IMR-90 (cell line): ENCODE data around the gene ZNF862. TPM values are rescaled to one million over a fixed set of nuclear protein-coding genes. Genes with fewer than 3 reads are reported as not detected.

Experiments used
- ATAC-seq: fragments of 200-7000 bp; cut with Tn5 transposase; 2 replicates; pipeline ENCODE4 v1.9.1; 2020; ENCODE audit warnings: low read depth, mild to moderate bottlenecking, moderate library complexity
- BruUV-seq: library from RNA; stranded (reverse); fragments of 400-500 nt; replicated peaks from 2 replicates; lab custom pipeline; 2021; lab: Mats Ljungman, UMichigan
- CTCF ChIA-PET: fragments of 300-600 bp; formaldehyde crosslinking; extraction: SDS; loops from one replicate; lab custom pipeline; 2021; ENCODE audit warnings: antibody characterized with exemption; lab: Yijun Ruan, JAX
- POLR2A ChIA-PET: fragments of 300-600 bp; sonication (Branson Sonifier 250); formaldehyde crosslinking; loops from one replicate; lab custom pipeline; 2022; ENCODE audit warnings: antibody characterized with exemption; ENCODE audit not compliant: unreplicated experiment; lab: Charles Lee
- DNase-seq: peaks from one replicate; pipeline ENCODE4 v3.0.0; 2013
- H2AFZ ChIP-seq: replicated peaks from 2 replicates; pipeline ENCODE3; 2013; ENCODE audit warnings: low read length, mild to moderate bottlenecking; ENCODE audit not compliant: poor library complexity
- H2AK5ac ChIP-seq: 2 replicates; pipeline ENCODE4 v1.6.1; 2013; ENCODE audit warnings: low read depth, low read length, inconsistent platforms
- H2AK9ac ChIP-seq: replicated peaks from 2 replicates; pipeline ENCODE3; 2013; ENCODE audit warnings: mild to moderate bottlenecking, low read depth, low read length, moderate library complexity; ENCODE audit not compliant: poor library complexity
- H2BK120ac ChIP-seq: 2 replicates; pipeline ENCODE4 v1.6.1; 2013; ENCODE audit warnings: low read depth, low read length, inconsistent platforms
- H2BK15ac ChIP-seq: 3 replicates; pipeline ENCODE4 v1.6.1; 2013; ENCODE audit warnings: low read depth, low read length, inconsistent platforms
- H2BK20ac ChIP-seq: 2 replicates; pipeline ENCODE4 v1.6.1; 2013; ENCODE audit warnings: low read depth, mild to moderate bottlenecking, inconsistent platforms, low read length, moderate library complexity
- H2BK5ac ChIP-seq: 2 replicates; pipeline ENCODE4 v1.6.1; 2013; ENCODE audit warnings: mild to moderate bottlenecking, low read depth, low read length, inconsistent platforms; ENCODE audit not compliant: poor library complexity, severe bottlenecking
- H3K14ac ChIP-seq: replicated peaks from 2 replicates; pipeline ENCODE4 v1.6.1; 2013; ENCODE audit warnings: low read depth, low read length, inconsistent platforms
- H3K18ac ChIP-seq: 2 replicates; pipeline ENCODE4 v1.6.1; 2013; ENCODE audit warnings: low read depth, low read length, control low read depth
- H3K23ac ChIP-seq: 2 replicates; pipeline ENCODE4 v1.6.1; 2013; ENCODE audit warnings: low read depth, low read length, inconsistent platforms
- H3K27ac ChIP-seq: 2 replicates; pipeline ENCODE4 v1.5.1; 2013; ENCODE audit warnings: mild to moderate bottlenecking, control low read depth, low read length; ENCODE audit not compliant: insufficient read depth
- H3K27me3 ChIP-seq: 2 replicates; pipeline ENCODE4 v1.6.1; 2013; ENCODE audit warnings: low read length; ENCODE audit not compliant: control insufficient read depth, insufficient read depth
- H3K36me3 ChIP-seq: 2 replicates; pipeline ENCODE4 v1.6.1; 2013; ENCODE audit warnings: low read length, mixed read lengths; ENCODE audit not compliant: control insufficient read depth, insufficient read depth
- H3K4ac ChIP-seq: 2 replicates; pipeline ENCODE4 v1.6.1; 2013; ENCODE audit warnings: low read depth, low read length, inconsistent platforms
- H3K4me1 ChIP-seq: 2 replicates; pipeline ENCODE4 v1.6.1; 2013; ENCODE audit warnings: low read length, mixed read lengths; ENCODE audit not compliant: control insufficient read depth, insufficient read depth
- H3K4me2 ChIP-seq: 2 replicates; pipeline ENCODE4 v1.6.1; 2013; ENCODE audit warnings: low read depth, mild to moderate bottlenecking, control low read depth, low read length, moderate library complexity
- H3K4me3 ChIP-seq: 2 replicates; pipeline ENCODE4 v1.5.1; 2013; ENCODE audit warnings: low read depth, mild to moderate bottlenecking, control low read depth, low read length, moderate library complexity; ENCODE audit not compliant: insufficient read depth
- H3K56ac ChIP-seq: 2 replicates; pipeline ENCODE4 v1.6.1; 2013; ENCODE audit warnings: low read length, inconsistent platforms; ENCODE audit not compliant: insufficient read depth; ENCODE audit errors: extremely low read depth
- H3K79me1 ChIP-seq, 2 experiments: 2 replicates each; pipeline ENCODE4 v1.6.1; 2013; ENCODE audit warnings: low read length in 2 of 2, inconsistent platforms in 1 of 2, low read depth in 1 of 2
- H3K9ac ChIP-seq: 2 replicates; pipeline ENCODE4 v1.6.1; 2013; ENCODE audit warnings: low read depth, low read length, control low read depth
- H3K9me1 ChIP-seq: 2 replicates; pipeline ENCODE4 v1.6.1; 2013; ENCODE audit warnings: low read length, inconsistent platforms; ENCODE audit not compliant: insufficient read depth
- H3K9me3 ChIP-seq: 2 replicates; pipeline ENCODE4 v1.6.1; 2013; ENCODE audit warnings: low read length; ENCODE audit not compliant: control insufficient read depth, insufficient read depth
- H4K20me1 ChIP-seq: 2 replicates; pipeline ENCODE4 v1.6.1; 2013; ENCODE audit warnings: low read length, inconsistent platforms; ENCODE audit not compliant: insufficient read depth
- H4K5ac ChIP-seq: 2 replicates; pipeline ENCODE4 v1.6.1; 2013; ENCODE audit warnings: mild to moderate bottlenecking, low read depth, low read length, control low read depth
- H4K8ac ChIP-seq, 2 experiments: 2 replicates each; pipeline ENCODE4 v1.6.1; 2013; ENCODE audit warnings: low read depth in 2 of 2, low read length in 2 of 2, control low read depth in 1 of 2, inconsistent platforms in 1 of 2
- H4K91ac ChIP-seq: 2 replicates; pipeline ENCODE4 v1.6.1; 2013; ENCODE audit warnings: low read depth, low read length, inconsistent platforms; ENCODE audit not compliant: insufficient read depth
- BHLHE40 ChIP-seq: fragments of 150-350 bp; IDR thresholded peaks from 2 replicates; pipeline ENCODE4 v1.6.1; 2016; ENCODE audit warnings: mild to moderate bottlenecking, low read depth, low read length
- CEBPB ChIP-seq: IDR thresholded peaks from 2 replicates; pipeline ENCODE4 v1.6.1; 2012; ENCODE audit warnings: low read depth, low read length, improper control_type of control experiment
- CHD1 ChIP-seq: IDR thresholded peaks from 2 replicates; pipeline ENCODE4 v1.6.1; 2012; ENCODE audit warnings: low read depth, low read length, improper control_type of control experiment
- FOS ChIP-seq: fragments of 150-350 bp; IDR thresholded peaks from 2 replicates; pipeline ENCODE4 v1.6.1; 2016; ENCODE audit warnings: low read depth, low read length
- MAFK ChIP-seq: IDR thresholded peaks from 2 replicates; pipeline ENCODE4 v1.6.1; 2012; ENCODE audit warnings: low read depth, low read length, improper control_type of control experiment
- MAZ ChIP-seq: IDR thresholded peaks from 2 replicates; pipeline ENCODE4 v1.6.1; 2012; ENCODE audit warnings: low read depth, mild to moderate bottlenecking, low read length, improper control_type of control experiment, moderate library complexity, borderline replicate concordance
- MXI1 ChIP-seq: IDR thresholded peaks from 2 replicates; pipeline ENCODE4 v1.6.1; 2012; ENCODE audit warnings: low read depth, mild to moderate bottlenecking, low read length, moderate library complexity, borderline replicate concordance
- NFE2L2 ChIP-seq: fragments of 150-350 bp; IDR thresholded peaks from 2 replicates; pipeline ENCODE4 v1.6.1; 2016; ENCODE audit warnings: low read depth, mild to moderate bottlenecking, low read length
- POLR2A ChIP-seq: IDR thresholded peaks from 2 replicates; pipeline ENCODE4 v1.6.1; 2012; ENCODE audit warnings: mild to moderate bottlenecking, low read depth, low read length
- RAD21 ChIP-seq: IDR thresholded peaks from 2 replicates; pipeline ENCODE4 v1.6.1; 2012; ENCODE audit warnings: low read length, improper control_type of control experiment
- RCOR1 ChIP-seq: IDR thresholded peaks from 2 replicates; pipeline ENCODE4 v1.6.1; 2012; ENCODE audit warnings: mild to moderate bottlenecking, low read length, improper control_type of control experiment; ENCODE audit not compliant: insufficient replicate concordance
- RFX5 ChIP-seq: IDR thresholded peaks from 2 replicates; pipeline ENCODE4 v1.8.0; 2012; ENCODE audit warnings: low read depth, mild to moderate bottlenecking, low read length, moderate library complexity
- SMC3 ChIP-seq: fragments of 150-350 bp; IDR thresholded peaks from 2 replicates; pipeline ENCODE4 v1.6.1; 2016; ENCODE audit warnings: low read depth, mild to moderate bottlenecking, antibody characterized with exemption, low read length, moderate library complexity
- WGBS, 2 experiments: methylation state at CpG; one replicate each; pipeline versions ENCODE4 v1.1.5 to v1.1.7; 2013; ENCODE audit warnings: missing lambda C conversion rate in 2 of 2; ENCODE audit not compliant: insufficient read length in 1 of 2; ENCODE audit errors: extremely low coverage in 2 of 2; 5-methylcytosine and 5-hydroxymethylcytosine counted together
- dilution Hi-C: fragments of 300-500 bp; cut with HindIII; formaldehyde crosslinking; loops from one replicate; pipeline ENCODE4 v1.14.3; 2018; ENCODE audit warnings: low sequenced_read_pairs; ENCODE audit not compliant: unreplicated experiment
- in situ Hi-C: fragments of 300-500 bp; cut with MboI; formaldehyde crosslinking; loops from 3 replicates; pipeline ENCODE4 v1.14.3; 2019; ENCODE audit warnings: low sequenced_read_pairs, inconsistent platforms, mixed read lengths
- intact Hi-C: fragments of 100-400 bp; cut with micrococcal nuclease; formaldehyde crosslinking; loops from 2 replicates; pipeline ENCODE4 v1.10.0; 2022
- polyA plus RNA-seq, 3 experiments: library from polyadenylated mRNA; depleted of rRNA; stranded (reverse); fragments of >200 nt; gene quantifications; 2 replicates each; pipeline ENCODE4 v1.2.3, GENCODE V29; 2012; ENCODE audit warnings: low replicate concordance in 1 of 3
- total RNA-seq: library from RNA; depleted of rRNA; stranded (reverse); fragments of >200 nt; gene quantifications from 2 replicates; pipeline ENCODE4 v1.2.3, GENCODE V29; 2012
- TF ChIP-seq, protein P1 (sequence below): fragments of 150-350 bp; IDR thresholded peaks from 2 replicates; pipeline ENCODE4 v1.6.1; 2017; ENCODE audit warnings: mild to moderate bottlenecking, antibody characterized with exemption, low read length, low read depth
- TF ChIP-seq, protein P2 (sequence below): fragments of 150-350 bp; IDR thresholded peaks from 2 replicates; pipeline ENCODE4 v1.6.1; 2016; ENCODE audit warnings: low read depth, mild to moderate bottlenecking, low read length, moderate library complexity, borderline replicate concordance
- TF ChIP-seq, protein P3 (sequence below): conservative IDR thresholded peaks from 2 replicates; pipeline ENCODE4 v1.5.1; 2012; ENCODE audit warnings: mild to moderate bottlenecking, low read depth, low read length, improper control_type of control experiment

ZNF862 gene
- total and polyA plus RNA-seq, 2 of the 4 experiments (the other 2 are of a cell fraction): 5.9 to 10.8 TPM

- H4K8ac ChIP-seq: no peak overlapping the region
- no peak overlapping the region for H3K27ac ChIP-seq
- H3K56ac ChIP-seq: no peak overlapping the region
- H3K4ac ChIP-seq: no peak overlapping the region
- no peaks in the 10 kb centered on the region for H3K9me3 ChIP-seq
- no peak overlapping the region for H3K4me3 ChIP-seq
- TF ChIP-seq, protein P1, sequence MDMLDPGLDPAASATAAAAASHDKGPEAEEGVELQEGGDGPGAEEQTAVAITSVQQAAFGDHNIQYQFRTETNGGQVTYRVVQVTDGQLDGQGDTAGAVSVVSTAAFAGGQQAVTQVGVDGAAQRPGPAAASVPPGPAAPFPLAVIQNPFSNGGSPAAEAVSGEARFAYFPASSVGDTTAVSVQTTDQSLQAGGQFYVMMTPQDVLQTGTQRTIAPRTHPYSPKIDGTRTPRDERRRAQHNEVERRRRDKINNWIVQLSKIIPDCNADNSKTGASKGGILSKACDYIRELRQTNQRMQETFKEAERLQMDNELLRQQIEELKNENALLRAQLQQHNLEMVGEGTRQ: no peak
- no peak for TF ChIP-seq FOS
- TF ChIP-seq CEBPB: no peak
- no peak for TF ChIP-seq SMC3
- TF ChIP-seq RAD21: no peak
- TF ChIP-seq, protein P2, sequence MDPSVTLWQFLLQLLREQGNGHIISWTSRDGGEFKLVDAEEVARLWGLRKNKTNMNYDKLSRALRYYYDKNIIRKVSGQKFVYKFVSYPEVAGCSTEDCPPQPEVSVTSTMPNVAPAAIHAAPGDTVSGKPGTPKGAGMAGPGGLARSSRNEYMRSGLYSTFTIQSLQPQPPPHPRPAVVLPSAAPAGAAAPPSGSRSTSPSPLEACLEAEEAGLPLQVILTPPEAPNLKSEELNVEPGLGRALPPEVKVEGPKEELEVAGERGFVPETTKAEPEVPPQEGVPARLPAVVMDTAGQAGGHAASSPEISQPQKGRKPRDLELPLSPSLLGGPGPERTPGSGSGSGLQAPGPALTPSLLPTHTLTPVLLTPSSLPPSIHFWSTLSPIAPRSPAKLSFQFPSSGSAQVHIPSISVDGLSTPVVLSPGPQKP: no peak
- TF ChIP-seq, protein P3, sequence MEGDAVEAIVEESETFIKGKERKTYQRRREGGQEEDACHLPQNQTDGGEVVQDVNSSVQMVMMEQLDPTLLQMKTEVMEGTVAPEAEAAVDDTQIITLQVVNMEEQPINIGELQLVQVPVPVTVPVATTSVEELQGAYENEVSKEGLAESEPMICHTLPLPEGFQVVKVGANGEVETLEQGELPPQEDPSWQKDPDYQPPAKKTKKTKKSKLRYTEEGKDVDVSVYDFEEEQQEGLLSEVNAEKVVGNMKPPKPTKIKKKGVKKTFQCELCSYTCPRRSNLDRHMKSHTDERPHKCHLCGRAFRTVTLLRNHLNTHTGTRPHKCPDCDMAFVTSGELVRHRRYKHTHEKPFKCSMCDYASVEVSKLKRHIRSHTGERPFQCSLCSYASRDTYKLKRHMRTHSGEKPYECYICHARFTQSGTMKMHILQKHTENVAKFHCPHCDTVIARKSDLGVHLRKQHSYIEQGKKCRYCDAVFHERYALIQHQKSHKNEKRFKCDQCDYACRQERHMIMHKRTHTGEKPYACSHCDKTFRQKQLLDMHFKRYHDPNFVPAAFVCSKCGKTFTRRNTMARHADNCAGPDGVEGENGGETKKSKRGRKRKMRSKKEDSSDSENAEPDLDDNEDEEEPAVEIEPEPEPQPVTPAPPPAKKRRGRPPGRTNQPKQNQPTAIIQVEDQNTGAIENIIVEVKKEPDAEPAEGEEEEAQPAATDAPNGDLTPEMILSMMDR: no peak
- no peak for TF ChIP-seq CHD1
- TF ChIP-seq MAFK: no peak
- no peak for TF ChIP-seq BHLHE40
- TF ChIP-seq MAZ: no peak
- TF ChIP-seq POLR2A: no peak
- TF ChIP-seq MXI1: no peak
- no peak for TF ChIP-seq RFX5
- TF ChIP-seq NFE2L2: no peak
- TF ChIP-seq RCOR1: no peak
- no peak overlapping the region for H2BK15ac ChIP-seq
- no peak overlapping the region for H4K91ac ChIP-seq
- ATAC-seq (no peak), DNase-seq (no peak)
- WGBS, 2 experiments: no CpG with 5 or more reads among the region's 6 CpGs
- no peak overlapping the region for H2AK9ac ChIP-seq
- no peak overlapping the region for H2AK5ac ChIP-seq
- peaks cover 18% of the 10 kb centered on the region for H3K36me3 ChIP-seq
- no peak overlapping the region for H3K14ac ChIP-seq
- BruUV-seq: no TSS peak
- in situ Hi-C loops: no loop called here
- ChIA-PET POLR2A (no interaction called here), CTCF (interaction anchor here (0.8 to 1.2 kb wide), 3 partner anchors 9 to 23 kb away, joined by 3 read pairs; no protein-coding TSS in a partner anchor)
- no peaks in the 10 kb centered on the region for H3K4me1 ChIP-seq
- no peak overlapping the region for H3K9ac ChIP-seq
- H4K5ac ChIP-seq: no peak overlapping the region
- no peaks in the 10 kb centered on the region; a peak in 2 of 4 replicates for H3K79me1 ChIP-seq
- H3K18ac ChIP-seq: no peak overlapping the region
- dilution Hi-C loops: no loop called here
- H2BK120ac ChIP-seq: no peak overlapping the region
- no peak overlapping the region for H2AFZ ChIP-seq
- no peak overlapping the region for H2BK5ac ChIP-seq
- H3K27me3 ChIP-seq: no peaks in the 10 kb centered on the region
- H2BK20ac ChIP-seq: no peak overlapping the region
- intact Hi-C loops: no loop called here
- no peaks in the 10 kb centered on the region; the same call in 1 of the 2 replicates for H3K9me1 ChIP-seq
- H3K23ac ChIP-seq: no peak overlapping the region
- no peak overlapping the region for H3K4me2 ChIP-seq
- H4K20me1 ChIP-seq: no peaks in the 10 kb centered on the region
Observed at GRCh38 chr7:149849174-149849573, 11.0 kb downstream of the ZNF862 start.
